ENCODE measurements around the gene CXXC1. TPM values are rescaled to one million over a fixed set of nuclear protein-coding genes. Genes with fewer than 3 reads are reported as not detected.
A peak's percentile ranks its signal among the peaks of the same experiment; 100 is the strongest.
"Not testable (repeated sequence)": the region's sequence is repeated elsewhere in the genome, so short reads cannot be mapped to it uniquely, and the experiment has no call there.

The CXXC1 gene
- total RNA-seq, 1 donor from 2014 or later, result 33.5 TPM

- intact Hi-C loops (cut with DNase I), result no loop called here
- DNase-seq (ENCODE audit: low spot score), result no peak
These were observed 12.3 kb upstream of the CXXC1 start for GRCh38 chr18:50299626-50300388.

DNA sequence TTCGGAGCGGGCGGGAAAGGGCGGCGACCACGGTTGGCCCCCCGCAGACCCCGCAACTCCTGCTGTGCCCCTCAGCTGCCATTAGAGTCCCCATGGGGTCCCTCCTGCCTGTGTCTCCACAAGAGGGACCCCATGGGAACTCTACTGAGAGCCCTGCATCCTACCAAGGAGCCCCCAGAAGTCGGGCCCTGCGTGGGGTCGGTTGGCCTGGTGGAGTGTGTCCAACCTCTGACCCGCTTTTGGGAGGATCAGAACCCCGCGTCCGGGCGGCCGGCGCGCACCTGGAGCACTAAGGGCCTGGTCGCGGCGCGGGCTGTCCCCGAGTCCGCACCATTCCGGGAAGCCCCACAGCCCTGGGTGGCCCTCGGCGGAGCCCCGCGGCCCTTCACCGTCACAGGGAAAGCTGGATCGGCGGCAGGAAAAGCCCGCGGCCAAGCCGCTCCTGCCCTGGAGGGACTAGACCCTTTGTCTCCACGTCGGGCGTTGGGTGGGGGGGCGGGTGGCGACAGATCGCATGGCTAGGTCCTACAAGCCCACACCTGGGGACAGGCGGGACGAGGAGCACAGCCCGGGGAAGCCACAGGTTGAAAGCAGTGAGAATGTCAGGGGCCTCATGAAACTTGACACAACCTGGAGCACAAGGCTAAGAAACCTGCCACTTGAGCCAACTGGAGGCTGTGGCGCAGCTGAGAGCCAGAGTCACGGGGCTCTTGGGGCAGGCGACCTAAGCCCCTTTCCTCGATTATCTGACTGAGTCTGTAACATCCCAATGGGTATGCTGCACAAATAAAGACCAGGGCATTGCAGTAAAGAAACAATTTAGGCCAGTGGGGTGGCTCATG lies 11.2 kb upstream of the CXXC1 start:
- no peak for DNase-seq (ENCODE audit: low spot score)
- intact Hi-C loops (cut with DNase I), result no loop called here

GRCh38 chr18:50297621-50298442 lies 10.3 kb upstream of the CXXC1 start:
- peak; percentile 88 for DNase-seq (ENCODE audit: low spot score)
- intact Hi-C loops (cut with DNase I), result no loop called here

DNA sequence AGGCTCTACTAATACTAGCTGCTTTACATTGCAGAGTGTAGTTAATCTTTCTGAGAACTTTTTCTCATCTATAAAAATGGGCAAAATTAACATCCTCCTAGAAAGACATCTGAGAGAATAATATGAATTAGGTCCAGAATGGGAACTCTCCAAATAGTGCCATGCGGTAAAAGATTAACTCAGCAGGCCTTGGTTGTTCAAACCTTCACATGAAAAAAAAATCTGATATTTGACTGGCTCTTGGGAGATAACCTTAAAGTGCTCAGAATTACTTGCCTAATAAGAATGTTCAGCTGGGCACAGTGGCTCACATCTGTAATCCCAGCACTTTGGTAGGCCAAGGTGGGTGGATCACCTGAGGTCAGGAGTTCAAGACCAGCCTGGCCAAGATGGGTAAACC lies 5.5 kb upstream of the CXXC1 start:
- intact Hi-C loops (cut with DNase I), result no loop called here
- no peak for DNase-seq (ENCODE audit: low spot score)

DNA sequence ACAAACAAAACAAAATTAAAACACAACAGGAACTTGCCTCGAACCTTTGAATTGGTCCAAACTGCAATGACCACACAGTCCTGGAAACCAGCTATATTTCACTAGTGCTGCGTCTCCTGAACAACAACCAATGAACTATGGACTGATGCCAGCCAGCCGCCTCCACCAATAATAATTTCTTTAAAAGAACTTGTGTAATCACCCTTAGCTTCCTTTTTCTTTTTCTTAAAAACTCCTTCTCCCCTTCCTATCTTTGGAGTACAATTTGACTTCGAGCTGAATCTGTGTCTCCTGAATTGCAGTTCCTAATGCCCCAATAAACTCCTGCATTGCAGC lies 1.6 kb upstream of the CXXC1 start:
- no peak for DNase-seq (ENCODE audit: low spot score)
- intact Hi-C loops (cut with DNase I), result loop anchor here (10.0 kb wide), 1 partner anchor 794 kb away; the partner anchor contains the start of gene RPL17

DNA sequence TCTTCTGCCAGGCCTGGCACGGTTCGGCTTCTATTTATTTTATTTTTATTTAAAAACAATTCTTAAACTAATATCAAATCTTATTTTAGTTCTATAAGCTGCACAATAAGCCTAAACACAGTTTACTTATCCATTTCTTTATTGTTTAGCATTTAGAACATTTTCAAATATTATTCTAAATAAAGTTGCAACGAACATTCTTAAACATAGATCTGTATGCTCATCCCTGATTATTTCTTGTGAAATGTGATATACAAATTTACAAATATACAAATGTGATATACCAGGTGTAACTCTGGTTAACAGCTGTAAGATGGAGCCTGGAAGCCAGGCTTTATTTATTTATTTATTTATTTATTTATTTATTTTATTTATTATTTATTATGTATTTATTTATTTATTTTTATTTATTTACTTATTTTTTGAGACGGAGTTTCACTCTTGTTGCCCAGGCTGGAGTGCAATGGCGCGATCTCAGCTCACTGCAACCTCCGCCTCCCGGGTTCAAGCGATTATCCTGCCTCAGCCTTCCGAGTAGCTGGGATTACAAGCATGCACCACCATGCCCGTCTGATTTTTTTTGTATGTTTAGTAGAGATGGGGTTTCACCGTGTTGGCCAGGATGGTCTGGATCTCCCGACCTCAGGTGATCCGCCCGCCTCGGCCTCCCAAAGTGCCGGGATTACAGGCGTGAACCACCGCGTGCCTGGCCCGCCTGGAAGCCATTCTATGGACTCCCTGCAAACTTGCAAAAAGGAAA lies 1.0 kb upstream of the CXXC1 start:
- intact Hi-C loops (cut with DNase I), result loop anchor here (10.0 kb wide), 1 partner anchor 794 kb away; the partner anchor contains the start of gene RPL17
- not testable (repeated sequence) for DNase-seq (ENCODE audit: low spot score)

- DNase-seq (ENCODE audit: low spot score), result no peak
- intact Hi-C loops (cut with DNase I), result loop anchor here (2.0 to 10.0 kb wide), 2 partner anchors 20 to 792 kb away; partner anchors contain the start of genes CFAP53 and RPL17
These were observed 458 bp downstream of the CXXC1 start for GRCh38 chr18:50287028-50287440.

DNA sequence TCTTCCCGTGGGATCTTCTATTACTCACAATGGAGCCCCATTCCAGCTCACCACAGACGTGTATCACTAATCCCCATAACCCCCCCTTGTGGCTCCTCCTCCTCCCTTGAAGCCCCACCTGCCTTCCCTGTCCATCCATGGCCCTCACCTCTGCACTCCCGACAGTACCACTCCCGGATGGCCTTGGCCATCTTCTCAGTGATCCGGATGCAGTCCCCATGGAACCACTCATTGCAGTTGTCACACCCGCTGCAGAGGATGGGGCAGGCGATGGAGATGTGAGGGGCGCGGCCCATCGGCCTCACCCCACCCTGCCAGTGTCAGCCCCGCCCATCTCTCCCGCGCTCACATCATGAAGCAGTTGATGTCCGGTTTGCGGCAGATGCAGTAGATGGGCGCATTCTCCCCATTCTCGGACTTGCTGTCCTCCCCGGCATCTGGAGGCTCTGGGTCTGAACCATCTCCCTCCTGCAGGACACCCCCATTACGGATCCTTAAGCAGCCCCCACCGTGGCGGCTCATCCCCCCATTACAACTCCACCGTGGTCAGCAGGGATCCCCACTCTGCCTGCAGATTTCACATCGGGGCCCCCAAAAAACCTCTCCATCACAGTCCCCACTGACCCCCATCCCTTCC lies 983 bp downstream of the CXXC1 start:
- no peak for DNase-seq (ENCODE audit: low spot score)
- intact Hi-C loops (cut with DNase I), result loop anchor here (2.0 to 10.0 kb wide), 2 partner anchors 20 to 792 kb away; partner anchors contain the start of genes CFAP53 and RPL17

- DNase-seq (ENCODE audit: low spot score), result no peak
- intact Hi-C loops (cut with DNase I), result loop anchor here (2.0 to 10.0 kb wide), 2 partner anchors 19 to 791 kb away; partner anchors contain the start of genes CFAP53 and RPL17
These were observed 1.7 kb downstream of the CXXC1 start for GRCh38 chr18:50285631-50286321.

DNA sequence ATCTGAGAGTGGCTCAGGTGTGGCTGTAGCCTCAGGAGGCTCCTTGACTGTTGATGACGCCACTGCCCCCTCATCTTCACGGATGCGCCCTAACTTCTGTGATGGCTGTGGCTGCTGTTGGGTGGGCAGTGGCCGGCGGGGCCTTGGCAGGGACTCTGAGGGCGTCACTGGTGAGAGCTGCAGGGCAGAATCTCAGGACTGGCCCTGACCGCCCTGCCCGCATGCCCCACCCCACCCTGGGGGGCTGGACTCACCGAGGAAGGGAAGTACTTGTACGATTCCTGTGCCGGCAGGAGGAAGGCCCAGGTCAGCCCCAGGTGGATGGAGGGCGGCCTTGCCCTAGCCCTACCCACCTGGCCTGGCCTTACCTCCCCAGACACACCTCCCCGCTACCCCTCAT lies 2.4 kb downstream of the CXXC1 start:
- DNase-seq (ENCODE audit: low spot score), result no peak
- intact Hi-C loops (cut with DNase I), result loop anchor here (10.0 kb wide), 1 partner anchor 790 kb away; the partner anchor contains the start of gene RPL17

DNA sequence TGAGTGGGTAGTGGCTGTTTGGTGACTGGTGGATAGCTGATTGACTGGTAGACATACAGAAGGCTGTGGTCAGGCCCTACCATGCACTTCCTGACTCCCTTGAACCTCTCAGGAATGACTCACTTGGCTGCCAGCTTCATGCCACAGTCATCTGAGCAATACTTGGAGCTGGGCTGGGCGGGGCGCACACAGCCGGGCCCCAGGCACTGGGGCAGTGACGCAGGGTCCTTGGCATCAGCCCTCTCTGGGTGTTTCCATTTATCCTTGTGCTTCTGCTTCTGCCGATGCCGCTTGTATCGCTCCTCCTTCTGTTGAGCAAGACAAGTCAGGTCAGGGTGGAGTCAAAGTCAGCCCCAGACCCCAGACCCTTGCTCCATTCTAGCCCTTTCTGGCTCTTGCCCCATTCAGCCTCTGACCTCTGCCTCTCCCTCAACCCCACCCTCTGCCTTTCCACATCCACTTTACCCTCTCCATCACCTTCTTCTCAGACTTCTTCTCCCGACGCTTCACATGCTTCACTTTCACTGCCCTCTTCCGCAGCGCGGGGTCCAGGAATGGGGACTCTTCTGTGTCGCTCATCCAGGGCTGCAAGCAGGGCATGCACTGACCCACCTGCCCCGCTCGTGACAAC lies 3.1 kb downstream of the CXXC1 start:
- no peak for DNase-seq (ENCODE audit: low spot score)
- intact Hi-C loops (cut with DNase I), result loop anchor here (5.0 to 10.0 kb wide), 2 partner anchors 143 to 790 kb away; partner anchors contain the start of gene RPL17

DNA sequence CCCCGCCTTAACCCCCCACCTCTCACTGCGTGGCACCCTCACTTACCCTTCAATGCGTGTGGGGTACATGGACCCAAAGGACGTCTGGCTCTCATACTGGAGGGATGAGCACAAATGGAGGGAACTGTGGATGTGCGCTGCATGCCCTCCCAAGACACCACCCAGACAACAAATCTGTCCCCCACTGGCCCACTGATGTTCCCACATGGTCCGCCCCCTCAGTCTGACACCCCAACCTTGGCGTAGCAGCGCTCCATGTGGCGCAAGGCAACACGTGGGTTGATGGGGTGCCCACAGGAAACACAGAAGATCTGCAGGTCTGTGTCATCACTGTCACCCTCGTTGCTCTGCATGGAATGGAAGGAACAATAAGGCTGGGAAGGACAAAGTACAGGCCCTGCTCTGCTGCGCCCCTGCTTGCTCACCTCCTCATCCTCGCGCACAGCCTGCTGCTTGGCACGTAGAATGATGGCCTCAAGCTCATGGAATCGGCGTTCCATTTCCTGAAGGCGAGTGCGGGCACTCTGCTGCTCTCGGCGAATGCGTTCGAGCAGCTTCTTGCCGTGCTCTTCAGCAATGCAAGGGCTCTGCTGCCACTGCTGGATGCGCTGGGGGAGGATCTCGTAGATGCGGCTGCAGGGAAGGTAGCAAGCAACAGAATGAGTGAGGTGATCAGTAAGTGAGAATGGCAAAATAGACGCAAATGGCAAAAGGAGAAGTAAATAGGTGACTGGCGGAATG lies 3.9 kb downstream of the CXXC1 start:
- intact Hi-C loops (cut with DNase I), result loop anchor here (5.0 to 10.0 kb wide), 2 partner anchors 144 to 789 kb away; partner anchors contain the start of gene RPL17
- DNase-seq (ENCODE audit: low spot score), result no peak

DNA sequence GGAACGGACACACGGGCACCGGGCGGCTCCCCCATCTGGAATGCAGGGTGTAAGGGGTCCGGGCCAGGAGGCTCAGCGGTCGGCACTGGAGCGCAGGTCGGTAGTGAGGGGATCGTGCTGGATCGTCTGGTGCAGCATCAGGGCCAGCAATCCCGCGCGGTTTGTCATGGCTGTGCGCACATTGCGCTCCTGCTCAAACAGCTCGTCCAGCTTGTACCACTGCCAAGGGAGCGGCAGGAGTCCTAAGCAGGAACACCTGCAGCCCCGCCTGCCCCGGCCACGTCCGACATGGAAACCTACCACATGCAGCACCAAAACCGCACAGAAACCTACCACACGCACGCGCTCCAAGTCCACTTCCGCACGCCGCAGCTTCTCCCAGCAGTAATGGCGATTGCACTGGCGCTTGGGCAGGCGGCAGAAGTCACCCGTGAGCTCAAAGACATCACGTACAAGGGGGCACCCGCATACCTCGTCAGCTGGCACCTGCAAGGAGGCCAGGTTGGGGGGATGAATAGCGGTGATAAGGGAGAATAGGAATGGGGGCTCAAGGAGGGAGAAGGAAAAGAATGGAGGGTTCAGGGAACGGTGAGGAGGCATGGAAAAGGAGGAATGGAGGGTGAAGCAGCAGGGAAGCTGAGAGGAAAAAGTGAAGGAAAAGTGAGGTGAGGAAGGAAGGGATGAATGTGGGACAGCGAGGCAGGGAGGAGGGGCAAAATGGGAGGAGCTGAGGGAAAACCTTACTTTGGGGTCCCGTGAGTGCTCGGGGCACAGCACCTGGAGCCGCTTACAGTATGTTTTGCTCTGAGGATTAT lies 4.8 kb downstream of the CXXC1 start:
- intact Hi-C loops (cut with DNase I), result loop anchor here (5.0 to 10.0 kb wide), 2 partner anchors 145 to 788 kb away; partner anchors contain the start of gene RPL17
- DNase-seq (ENCODE audit: low spot score), result no peak

- DNase-seq (ENCODE audit: low spot score), result no peak
- intact Hi-C loops (cut with DNase I), result loop anchor here (2.0 to 10.0 kb wide), 3 partner anchors 93 to 787 kb away; partner anchors contain the start of genes RPL17 and SKA1
These were observed 5.4 kb downstream of the CXXC1 start for GRCh38 chr18:50281972-50282520.
